Smooth muscle cell (in vitro differentiated cells): ENCODE results near the gene MOGAT2. TPM values are rescaled to one million over a fixed set of nuclear protein-coding genes. Genes with fewer than 3 reads are reported as not detected.

Source experiments
- DNase-seq: peaks from one replicate; lab custom pipeline; 2025; ENCODE audit not compliant: unreplicated experiment; lab: John Stamatoyannopoulos, UW
- H2AFZ ChIP-seq: fragments of 200-600 bp; sonication (generic); 2 replicates; pipeline ENCODE4 v1.6.0; 2016; ENCODE audit warnings: antibody characterized with exemption, low read depth, mild to moderate bottlenecking
- H3F3A ChIP-seq: fragments of 200-600 bp; sonication (generic); 2 replicates; pipeline ENCODE4 v1.6.0; 2017; ENCODE audit warnings: antibody characterized with exemption, low read depth
- H3K27ac ChIP-seq: fragments of 200-600 bp; sonication (generic); 2 replicates; pipeline ENCODE4 v1.5.1; 2016; ENCODE audit warnings: low read depth, mild to moderate bottlenecking
- H3K27me3 ChIP-seq: fragments of 200-600 bp; sonication (generic); 2 replicates; pipeline ENCODE4 v1.6.1; 2016; ENCODE audit warnings: low read depth, mild to moderate bottlenecking
- H3K36me3 ChIP-seq: fragments of 200-600 bp; sonication (generic); 2 replicates; pipeline ENCODE4 v1.5.1; 2016; ENCODE audit warnings: low read depth
- H3K4me1 ChIP-seq: fragments of 200-600 bp; sonication (generic); 2 replicates; pipeline ENCODE4 v1.5.1; 2016; ENCODE audit warnings: low read depth
- H3K4me2 ChIP-seq: fragments of 200-600 bp; sonication (generic); 2 replicates; pipeline ENCODE4 v1.6.0; 2016; ENCODE audit warnings: mild to moderate bottlenecking
- H3K4me3 ChIP-seq: fragments of 200-600 bp; sonication (generic); 2 replicates; pipeline ENCODE4 v1.5.1; 2016; ENCODE audit warnings: mild to moderate bottlenecking
- H3K79me2 ChIP-seq: fragments of 200-600 bp; sonication (generic); 2 replicates; pipeline ENCODE4 v1.6.0; 2016; ENCODE audit warnings: low read depth, mild to moderate bottlenecking
- H3K9ac ChIP-seq: fragments of 200-600 bp; sonication (generic); 2 replicates; pipeline ENCODE4 v1.6.0; 2016; ENCODE audit warnings: low read depth
- H3K9me3 ChIP-seq: fragments of 200-600 bp; sonication (generic); replicated peaks from 2 replicates; pipeline ENCODE4 v1.5.1; 2016; ENCODE audit warnings: low read depth
- H4K20me1 ChIP-seq: fragments of 200-600 bp; sonication (generic); 2 replicates; pipeline ENCODE4 v1.6.0; 2016; ENCODE audit warnings: low read depth
- CTCF ChIP-seq: fragments of 200-600 bp; sonication (generic); IDR thresholded peaks from 2 replicates; pipeline ENCODE4 v1.5.1; 2017; ENCODE audit warnings: borderline replicate concordance, mild to moderate bottlenecking, antibody characterized with exemption; ENCODE audit not compliant: insufficient read depth, poor library complexity, severe bottlenecking
- WGBS: methylation state at CpG from one replicate; pipeline ENCODE4 v1.1.7; 2016; ENCODE audit warnings: low lambda C conversion rate; 5-methylcytosine and 5-hydroxymethylcytosine counted together
- polyA plus RNA-seq: library from polyadenylated mRNA; unstranded; fragments of >200 nt; fragmentation: Nextera tagmentation; extraction: Ambion mirVana; gene quantifications from 2 replicates; pipeline ENCODE4 v1.2.1, GENCODE V29; 2016
- total RNA-seq: library from RNA; depleted of rRNA; stranded (reverse); fragments of >200 nt; gene quantifications from 2 replicates; pipeline ENCODE4 v1.2.3, GENCODE V29; 2014

MOGAT2 gene
- total and polyA plus RNA-seq, 2 experiments from 2014 or later: not detected

- no peaks in the 10 kb centered on the region for H3K9me3 ChIP-seq
- no peak overlapping the region for H3K27ac ChIP-seq
- no peak overlapping the region for H2AFZ ChIP-seq
- H3K27me3 ChIP-seq: peaks cover 2% of the 10 kb centered on the region
- H3K36me3 ChIP-seq: no peaks in the 10 kb centered on the region
- H3K79me2 ChIP-seq: no peaks in the 10 kb centered on the region
- no peak for DNase-seq
- no peak for TF ChIP-seq CTCF
- no peak overlapping the region for H3K9ac ChIP-seq
- 90% methylated on average over 14 of the region's 14 CpGs for WGBS
- H4K20me1 ChIP-seq: no peaks in the 10 kb centered on the region
- no peaks in the 10 kb centered on the region for H3F3A ChIP-seq
- H3K4me1 ChIP-seq: no peaks in the 10 kb centered on the region
- no peak overlapping the region for H3K4me3 ChIP-seq
- H3K4me2 ChIP-seq: no peak overlapping the region
Observed at GRCh38 chr11:75721852-75722668, 4.4 kb downstream of the MOGAT2 start.

- no peaks in the 10 kb centered on the region for H3K79me2 ChIP-seq
- no peaks in the 10 kb centered on the region for H3K9me3 ChIP-seq
- no peak overlapping the region for H3K9ac ChIP-seq
- no peak for DNase-seq
- no peak overlapping the region for H2AFZ ChIP-seq
- WGBS: 91% methylated on average over 9 of the region's 9 CpGs
- H3K4me1 ChIP-seq: no peaks in the 10 kb centered on the region
- H3K4me2 ChIP-seq: no peak overlapping the region
- no peaks in the 10 kb centered on the region for H3K36me3 ChIP-seq
- H3K27ac ChIP-seq: no peak overlapping the region
- H3K4me3 ChIP-seq: no peak overlapping the region
- H4K20me1 ChIP-seq: no peaks in the 10 kb centered on the region
- H3F3A ChIP-seq: no peaks in the 10 kb centered on the region
- no peak for TF ChIP-seq CTCF
- no peaks in the 10 kb centered on the region for H3K27me3 ChIP-seq
Observed at GRCh38 chr11:75722669-75723042, 5.0 kb downstream of the MOGAT2 start.

- Histone ChIP-seq H3K4me1 (no peaks in the 10 kb centered on the region), H3F3A (no peaks in the 10 kb centered on the region), H2AFZ (no peak overlapping the region), H3K27ac (no peak overlapping the region), H4K20me1 (no peaks in the 10 kb centered on the region), H3K9ac (no peak overlapping the region), H3K4me2 (no peak overlapping the region), H3K36me3 (no peaks in the 10 kb centered on the region), H3K4me3 (no peak overlapping the region), H3K27me3 (no peaks in the 10 kb centered on the region), H3K79me2 (no peaks in the 10 kb centered on the region), H3K9me3 (no peaks in the 10 kb centered on the region)
- TF ChIP-seq CTCF: no peak
- DNase-seq: no peak
- WGBS: 85% methylated on average over 13 of the region's 13 CpGs
Observed at GRCh38 chr11:75725547-75726320, 8.1 kb downstream of the MOGAT2 start.
